Stimulated activated CD4-positive, alpha-beta T cell treated with anti-CD3 and anti-CD28 coated beads, Interleukin-1b, Interleukin-23, amount 100 ng/mL, for 48 hours (primary cell): ENCODE measurements around the gene C18orf63.

Experiments used
- DNase-seq: peaks from one replicate; pipeline ENCODE4 v3.0.0-alpha.2; 2020

Gene C18orf63

GRCh38 chr18:74331404-74331803 lies 15.8 kb downstream of the C18orf63 start:
- DNase-seq: no peak

DNA sequence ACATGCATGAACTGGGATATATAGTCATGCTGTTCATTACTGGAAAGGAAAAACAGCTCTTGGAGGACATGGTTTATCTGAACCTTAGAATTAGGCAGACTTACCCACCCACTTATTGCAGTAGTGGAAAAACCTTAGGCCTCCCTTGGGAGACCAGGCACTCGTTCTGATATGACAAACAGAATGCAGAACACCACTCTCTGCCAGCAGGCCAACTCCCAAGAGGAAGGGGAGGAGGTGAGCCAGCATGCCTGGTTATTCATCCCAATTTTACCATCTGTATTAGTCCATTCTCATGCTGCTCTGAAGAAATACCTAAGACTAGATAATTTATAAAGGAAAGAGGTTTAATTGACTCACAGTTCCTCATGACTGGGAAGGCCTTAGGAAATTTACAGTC lies 17.5 kb downstream of the C18orf63 start:
- no peak for DNase-seq

DNA sequence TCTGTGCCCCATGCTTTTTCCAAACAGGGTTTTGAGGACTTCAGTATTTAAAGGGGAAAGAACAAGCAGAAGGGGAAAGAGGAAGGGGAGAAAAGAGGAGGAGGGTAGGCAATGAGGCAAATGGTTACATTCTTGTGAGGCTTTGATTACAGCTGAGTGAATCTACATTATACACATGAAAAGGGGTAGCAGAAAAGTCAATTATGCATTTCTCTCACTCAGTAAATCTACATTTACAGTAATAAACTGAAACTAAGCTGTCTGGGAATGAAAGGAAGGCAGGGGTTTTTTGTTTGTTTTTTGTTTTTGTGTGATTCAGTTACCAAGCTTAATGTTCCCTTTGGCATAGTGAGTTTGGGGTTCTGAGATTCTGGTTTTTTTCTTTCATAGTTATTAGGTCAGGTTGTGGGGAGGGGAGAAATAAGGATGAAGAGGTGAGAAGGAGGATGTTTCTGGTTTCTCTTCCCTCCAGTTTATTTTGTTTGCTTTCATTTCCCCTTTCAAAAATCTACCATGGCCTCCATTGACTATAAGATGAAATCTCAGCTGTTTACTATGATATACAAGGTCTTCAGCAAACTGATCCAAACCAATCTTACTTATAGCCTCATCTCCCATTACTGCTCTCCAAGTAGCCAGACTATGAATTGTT lies 18.7 kb downstream of the C18orf63 start:
- DNase-seq: no peak

GRCh38 chr18:74336656-74337055 lies 21.0 kb downstream of the C18orf63 start:
- no peak for DNase-seq

DNA sequence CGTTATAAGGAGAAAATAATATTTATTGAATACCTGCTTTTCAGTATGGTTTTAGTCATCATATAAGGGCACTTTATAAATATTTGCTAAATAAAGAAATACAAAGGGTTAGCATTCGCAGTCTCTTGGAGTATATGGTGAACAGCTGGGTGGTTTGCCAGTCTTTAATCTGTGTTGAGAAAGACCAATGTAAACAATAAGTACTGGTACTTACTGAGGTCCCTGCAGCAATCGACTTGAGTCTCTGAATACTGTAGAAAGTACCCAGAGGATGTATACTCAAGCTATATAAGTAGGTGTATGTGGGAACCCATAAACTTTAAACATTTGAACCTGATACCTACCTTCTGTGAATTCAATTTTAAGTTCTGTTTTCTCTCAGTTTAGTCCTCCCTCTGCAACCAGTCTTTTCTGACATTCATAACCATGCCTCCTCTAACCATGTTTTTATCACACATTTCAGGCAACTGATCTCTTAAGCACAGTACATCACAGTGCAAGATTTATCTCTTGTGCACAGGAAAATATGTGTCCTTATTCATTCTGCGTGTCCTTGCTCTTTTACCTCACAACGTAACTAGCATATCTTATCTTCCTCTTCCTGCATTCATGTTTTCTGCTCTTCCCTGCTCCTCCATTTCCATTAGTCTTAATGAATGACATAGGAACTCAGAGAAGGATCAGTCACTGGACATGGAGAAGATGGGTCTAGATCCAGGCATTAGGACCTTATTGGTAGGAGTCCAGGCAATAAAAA lies 21.7 kb downstream of the C18orf63 start:
- DNase-seq: no peak

GRCh38 chr18:74337912-74338309 lies 22.3 kb downstream of the C18orf63 start:
- DNase-seq: no peak

DNA sequence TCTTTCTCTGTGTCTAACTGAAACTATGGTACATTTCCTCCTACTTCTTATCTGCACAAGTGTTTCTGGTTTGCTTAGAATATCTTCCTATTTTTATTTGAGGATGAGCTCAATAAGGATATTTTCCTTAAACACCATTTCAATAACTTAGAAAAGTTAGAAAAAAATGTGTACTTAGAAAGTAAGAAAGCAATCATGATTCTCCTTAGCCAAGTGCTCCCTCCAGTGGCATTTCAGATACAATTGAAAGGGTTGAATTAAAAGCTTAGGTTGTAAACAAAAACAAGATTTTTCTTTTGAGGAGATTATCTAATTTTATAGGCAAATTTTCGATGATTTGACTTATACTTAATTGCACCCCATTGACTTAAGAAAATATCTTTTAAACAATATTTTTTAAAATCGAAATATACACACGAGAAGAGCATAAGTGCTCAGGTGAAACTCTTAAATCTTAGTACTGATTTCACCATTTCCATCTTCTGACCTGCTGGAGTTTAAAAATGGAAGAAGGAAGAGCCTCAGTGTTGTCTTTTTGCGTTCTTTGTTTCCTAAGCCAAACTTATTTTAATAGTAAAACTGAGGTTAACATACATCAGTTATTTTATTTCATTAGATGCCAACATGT lies 26.9 kb downstream of the C18orf63 start:
- DNase-seq: no peak

- DNase-seq: no peak
Measured at GRCh38 chr18:74346206-74346605, 30.6 kb downstream of the C18orf63 start.

DNA sequence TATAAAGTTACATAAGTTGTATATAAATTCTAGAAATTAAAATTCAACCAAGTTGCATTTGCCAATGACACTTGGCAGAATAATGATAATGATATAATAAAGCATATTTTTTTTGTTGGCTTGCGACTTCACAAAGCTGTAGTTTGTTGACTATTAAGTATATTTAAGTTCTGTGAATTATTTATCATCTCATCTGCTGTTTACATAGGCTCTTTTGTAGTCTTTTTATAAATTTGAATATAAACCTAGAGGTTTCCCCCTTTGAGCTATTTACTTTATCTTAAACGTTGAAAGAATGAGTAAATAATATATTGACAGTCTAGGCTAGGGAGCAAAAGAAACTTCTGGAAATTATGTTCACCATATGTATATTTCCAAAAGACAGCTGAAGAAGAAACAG lies 32.9 kb downstream of the C18orf63 start:
- no peak for DNase-seq

GRCh38 chr18:74351354-74351753 lies 35.7 kb downstream of the C18orf63 start:
- no peak for DNase-seq

DNA sequence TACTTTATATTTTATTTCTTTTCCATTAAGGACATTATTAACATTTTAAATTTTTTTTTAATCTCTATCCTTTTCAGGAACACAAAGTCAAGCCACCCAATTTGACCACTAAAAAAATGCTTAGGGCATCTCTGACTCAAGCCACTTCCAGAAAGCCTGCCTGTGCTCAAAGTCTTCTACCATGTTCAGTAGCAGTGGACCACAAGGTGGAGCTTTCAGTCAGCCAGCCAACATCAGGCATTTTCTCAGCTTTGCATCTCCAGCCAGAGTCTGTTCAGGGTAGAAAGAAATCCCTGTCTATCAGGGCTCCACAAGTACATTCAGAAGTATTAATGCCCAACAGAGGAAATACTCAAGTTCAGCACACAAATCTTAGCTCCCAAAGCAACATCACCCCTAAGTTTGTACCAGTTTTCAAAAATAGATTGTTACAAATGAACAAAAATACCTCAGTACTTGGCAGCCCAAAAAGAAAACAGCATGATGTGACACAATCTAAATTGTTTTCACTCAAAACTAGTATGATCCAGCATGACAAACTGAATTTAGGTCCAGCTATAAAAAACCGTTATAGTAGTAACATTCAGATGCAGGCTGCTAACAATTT lies 37.6 kb downstream of the C18orf63 start:
- peak; percentile 33 for DNase-seq

GRCh38 chr18:74356959-74357358 lies 41.3 kb downstream of the C18orf63 start:
- DNase-seq: no peak

DNA sequence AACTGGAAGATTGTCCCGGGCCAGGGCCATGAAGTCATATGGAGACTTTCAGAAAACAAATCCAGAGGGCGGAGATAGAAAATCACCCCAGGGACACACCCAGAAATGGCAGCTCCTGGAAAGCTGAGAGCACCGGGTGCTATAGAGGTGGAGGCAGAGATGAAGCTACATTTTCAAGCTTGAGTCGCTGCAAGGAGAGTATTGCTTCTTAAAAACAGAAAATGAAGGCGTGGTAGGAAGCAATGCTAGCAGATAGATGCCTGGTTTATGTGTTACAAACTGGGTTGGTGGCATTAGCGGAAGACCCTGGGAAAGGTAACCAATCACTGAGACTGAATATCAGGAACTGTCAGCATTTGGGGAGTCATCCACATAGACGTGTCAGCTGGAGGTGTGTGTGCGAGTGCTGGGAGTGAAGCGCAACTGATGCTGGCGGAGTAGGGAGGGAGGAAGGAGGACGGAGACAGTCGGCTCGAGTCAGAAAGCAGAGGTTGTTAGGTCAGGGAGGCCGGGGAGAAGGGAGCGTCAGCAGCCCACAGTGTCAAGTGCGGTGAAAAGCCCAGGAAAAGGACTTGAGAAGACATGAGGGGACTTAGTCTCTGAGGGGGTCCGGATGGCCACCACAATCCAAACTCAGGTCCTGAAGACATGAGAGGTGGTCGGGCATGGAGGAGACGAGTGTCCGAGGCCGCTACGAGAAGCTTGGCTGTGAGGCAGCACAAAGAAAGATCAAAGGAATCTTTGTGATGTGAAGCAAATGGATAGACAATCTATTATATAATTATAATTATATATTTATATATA lies 45.4 kb downstream of the C18orf63 start:
- no peak for DNase-seq

GRCh38 chr18:74367905-74368304 lies 52.3 kb downstream of the C18orf63 start:
- DNase-seq: no peak

- no peak for DNase-seq
Measured at GRCh38 chr18:74368901-74369705, 53.5 kb downstream of the C18orf63 start.

DNA sequence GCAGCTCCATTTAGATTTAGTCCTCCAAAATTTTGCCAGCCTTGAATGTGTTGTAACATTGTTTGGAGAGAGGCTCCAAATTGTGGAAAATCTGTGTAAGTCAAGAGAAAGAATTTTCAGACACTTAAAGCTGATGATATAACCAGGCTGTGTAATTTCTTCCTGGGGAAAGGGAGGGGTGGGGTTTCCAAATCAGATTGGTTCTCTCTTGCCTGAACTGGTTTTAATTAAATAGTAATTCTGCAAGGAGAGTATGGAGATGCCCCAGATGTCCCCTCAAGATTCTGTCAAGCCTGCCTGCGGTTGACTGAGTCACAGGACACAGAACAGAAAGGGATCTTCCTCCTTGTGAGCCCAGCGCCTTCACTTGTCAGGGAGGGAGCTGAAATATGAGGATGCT lies 54.5 kb downstream of the C18orf63 start:
- no peak for DNase-seq

DNA sequence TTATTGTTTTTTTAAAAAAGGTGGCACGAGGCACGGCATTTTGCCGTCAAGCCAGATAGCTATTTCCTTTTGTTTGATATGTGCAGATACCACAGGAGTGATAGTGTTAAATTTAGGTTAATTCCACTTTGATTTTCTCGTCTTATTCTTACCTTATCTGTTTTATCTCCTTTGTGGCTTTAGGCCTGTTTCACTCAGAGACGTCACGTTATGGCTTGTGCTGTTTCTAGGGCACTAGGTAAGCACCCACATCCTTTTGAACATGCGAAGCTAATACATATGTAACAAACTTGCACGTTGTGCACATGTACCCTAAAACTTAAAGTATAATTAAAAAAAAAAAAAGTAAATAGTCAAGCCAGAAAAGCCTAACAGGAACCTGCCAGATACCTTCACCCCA lies 57.8 kb downstream of the C18orf63 start:
- no peak for DNase-seq

DNA sequence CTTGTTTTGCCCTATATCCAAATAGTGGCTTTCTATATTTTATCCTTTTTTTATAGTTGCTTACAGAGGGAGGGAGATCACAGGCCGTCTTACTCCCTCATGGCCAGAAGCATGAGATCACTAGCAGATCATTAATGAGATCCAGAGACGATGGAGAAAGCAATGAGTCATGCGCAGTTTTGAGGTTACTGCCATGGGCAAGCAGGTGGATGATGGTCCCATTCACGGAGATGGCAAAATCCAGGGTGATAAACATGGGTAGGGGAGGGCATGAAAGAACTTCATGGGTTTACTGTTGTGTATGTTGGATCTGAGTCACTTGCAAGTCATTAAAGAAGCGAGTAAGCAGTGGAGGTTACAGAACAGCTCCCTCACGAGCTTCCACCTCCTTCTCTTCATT lies 60.4 kb downstream of the C18orf63 start:
- DNase-seq: no peak

GRCh38 chr18:74376523-74376922 lies 60.9 kb downstream of the C18orf63 start:
- no peak for DNase-seq

- no peak for DNase-seq
Measured at GRCh38 chr18:74377776-74378175, 62.1 kb downstream of the C18orf63 start.

DNA sequence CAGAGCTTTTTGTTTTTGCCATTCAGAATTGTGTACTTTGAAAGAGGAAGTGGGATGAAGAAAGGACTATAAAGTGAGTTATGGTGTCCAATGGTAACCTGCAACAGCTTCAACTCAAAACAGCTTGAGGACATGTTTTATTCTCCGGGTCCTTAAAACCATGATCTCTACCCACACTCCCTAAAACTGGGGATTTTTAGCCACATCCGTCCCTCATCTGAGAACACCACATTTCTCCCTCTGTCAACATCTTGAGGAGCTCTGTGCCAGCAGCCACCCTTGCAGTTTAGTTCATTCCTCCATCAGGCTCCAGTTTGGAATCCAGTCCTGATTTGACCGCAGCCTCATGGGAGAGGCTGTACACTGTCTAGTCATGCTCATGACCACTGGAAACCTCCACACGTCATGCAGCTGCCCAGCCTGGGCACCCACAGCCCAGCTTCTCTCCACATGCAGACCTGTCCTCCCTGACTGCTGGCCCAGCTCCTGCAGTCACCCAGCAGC lies 62.6 kb downstream of the C18orf63 start:
- DNase-seq: no peak

GRCh38 chr18:74380916-74381315 lies 65.3 kb downstream of the C18orf63 start:
- DNase-seq: no peak
